Measurements from ENCODE around the gene LDLRAD4.

Gene LDLRAD4

DNA sequence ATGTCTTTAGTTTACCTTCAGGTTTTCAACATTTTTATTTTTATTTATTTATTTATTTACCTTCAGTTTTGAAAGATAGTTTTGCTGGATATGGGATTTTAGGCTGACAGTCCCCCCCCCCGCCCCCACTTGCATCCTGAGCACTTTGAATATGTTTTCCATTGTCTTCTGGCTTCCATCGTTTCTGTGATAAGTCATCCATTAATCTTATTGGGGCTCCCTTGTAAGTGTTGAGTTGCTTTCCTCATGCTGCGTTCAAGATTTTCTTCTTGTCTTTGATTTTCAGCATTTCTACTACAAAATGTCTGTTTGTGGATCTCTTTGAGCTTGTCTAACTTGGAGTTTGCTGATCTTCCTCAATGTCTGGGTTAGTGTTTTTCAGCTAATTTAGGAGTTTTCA is 19.4 kb upstream of the LDLRAD4 start:
- DNase-seq (ENCODE audit: extremely low spot score, insufficient read length, low read depth): no peak
- no peak for FAIRE-seq

GRCh38 chr18:13201292-13201691 is 17.3 kb upstream of the LDLRAD4 start:
- DNase-seq (ENCODE audit: extremely low spot score, insufficient read length, low read depth) (no peak), FAIRE-seq (no peak)

- FAIRE-seq: no peak
Observed at GRCh38 chr18:13202571-13202970, 16.0 kb upstream of the LDLRAD4 start.

DNA sequence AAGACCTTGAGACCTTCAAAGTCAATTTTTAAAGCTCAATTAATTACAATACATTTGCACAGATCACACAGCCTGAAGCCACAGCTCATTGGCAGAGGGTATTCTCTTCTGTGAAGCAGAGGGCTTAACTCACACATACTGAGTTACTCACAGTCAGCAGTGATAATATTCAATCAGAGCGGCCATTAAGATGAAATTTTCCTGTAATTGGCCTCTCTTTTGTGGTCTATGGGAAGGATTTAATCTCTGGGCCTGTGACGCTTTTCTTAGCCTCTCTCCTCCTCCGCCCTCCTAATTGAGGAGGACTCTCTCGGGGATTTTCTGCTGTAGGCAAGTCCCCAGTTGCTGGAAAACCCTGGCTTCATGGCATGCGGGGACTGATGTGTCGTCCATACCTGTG is 12.3 kb upstream of the LDLRAD4 start:
- DNase-seq (ENCODE audit: extremely low spot score, insufficient read length, low read depth) (no peak), FAIRE-seq (no peak)

More at GRCh38 chr18:13202571-13202970, 16.0 kb upstream of the LDLRAD4 start:
- DNase-seq (ENCODE audit: extremely low spot score, insufficient read length, low read depth): no peak

- DNase-seq (ENCODE audit: extremely low spot score, insufficient read length, low read depth): no peak
- no peak for FAIRE-seq
Observed at GRCh38 chr18:13207294-13207693, 11.3 kb upstream of the LDLRAD4 start.

- DNase-seq (ENCODE audit: extremely low spot score, insufficient read length, low read depth) (no peak), FAIRE-seq (no peak)
Observed at GRCh38 chr18:13211534-13211933, 7.0 kb upstream of the LDLRAD4 start.

DNA sequence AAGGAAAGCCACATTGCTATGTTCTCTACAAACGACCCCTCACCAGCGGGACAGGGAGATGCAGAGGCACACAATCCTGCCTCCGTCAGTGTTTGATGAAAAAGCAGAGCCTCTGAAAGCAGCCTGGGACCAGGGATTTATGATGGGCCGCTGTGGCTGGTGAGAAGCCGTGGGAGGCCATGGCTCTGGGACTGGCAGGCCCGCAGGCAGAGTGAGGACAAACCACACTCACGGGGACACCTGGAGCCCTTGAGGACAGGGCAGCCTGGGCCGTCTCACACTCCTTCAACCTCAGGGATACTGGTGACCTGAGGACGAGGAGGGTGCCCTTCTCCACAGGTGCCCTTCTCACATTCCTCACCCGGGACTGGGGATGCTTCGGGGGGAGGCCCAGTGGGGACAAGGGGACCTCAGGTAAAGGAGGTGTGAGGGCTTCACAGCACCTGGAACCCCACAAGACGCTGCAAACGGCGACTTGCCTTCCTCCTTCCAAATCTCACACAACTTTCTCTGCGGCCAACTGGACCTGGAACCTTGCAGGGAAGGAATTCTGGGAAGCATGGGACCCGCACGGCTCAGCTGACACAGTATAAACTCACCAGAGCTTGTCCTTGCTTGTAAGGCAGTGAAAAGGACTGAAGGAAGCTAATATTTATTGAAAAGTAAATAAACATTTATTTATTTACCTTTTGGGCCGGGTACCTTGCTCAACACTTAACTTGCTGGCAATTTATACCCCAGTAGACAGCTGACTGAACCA is 5.3 kb upstream of the LDLRAD4 start:
- no peak for FAIRE-seq
- no peak for DNase-seq (ENCODE audit: extremely low spot score, insufficient read length, low read depth)

DNA sequence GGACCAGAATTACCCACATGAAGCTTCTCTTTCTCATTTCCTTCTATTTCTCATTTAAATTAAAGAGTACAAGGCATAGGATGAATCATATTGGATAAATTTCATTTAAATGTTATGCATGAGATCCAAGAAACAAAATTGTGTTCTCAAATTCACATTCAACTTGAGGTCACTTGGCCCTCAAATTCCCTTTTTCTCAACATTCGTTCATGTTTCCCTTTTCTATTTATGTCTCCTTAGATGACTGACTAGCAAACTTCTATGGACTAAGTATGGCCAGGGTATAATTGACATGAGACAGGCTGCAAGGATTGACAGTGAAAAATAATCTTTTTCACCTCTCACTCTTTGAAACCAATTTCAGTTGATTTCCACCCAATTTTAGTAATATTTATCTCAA is 4.0 kb upstream of the LDLRAD4 start:
- DNase-seq (ENCODE audit: extremely low spot score, insufficient read length, low read depth): no peak

DNA sequence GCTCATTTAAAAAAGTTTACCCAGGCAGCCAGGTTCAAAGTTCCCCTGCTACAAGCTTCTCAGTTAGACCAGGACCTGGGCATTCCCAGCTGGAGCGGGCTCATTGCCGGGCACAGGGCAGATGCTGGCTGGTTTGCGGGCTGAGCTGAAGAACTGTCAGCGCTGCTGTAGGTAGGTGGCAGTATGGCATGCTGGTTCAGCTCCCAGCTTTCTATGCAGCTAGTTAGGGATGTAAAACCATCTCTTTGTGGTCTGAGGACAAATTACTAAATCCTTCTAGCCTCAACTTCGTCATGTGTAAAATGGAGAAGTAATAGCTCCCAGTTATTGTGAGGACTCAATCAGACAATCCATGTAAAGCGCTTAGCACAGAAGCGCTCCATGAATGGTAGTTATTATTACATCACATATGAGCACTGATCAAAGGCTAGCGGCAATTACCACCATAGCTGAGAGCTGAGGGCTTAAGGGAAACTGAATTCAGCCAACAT is 2.4 kb upstream of the LDLRAD4 start:
- peak; percentile 22 for DNase-seq (ENCODE audit: extremely low spot score, insufficient read length, low read depth)
- peak; percentile 82 for FAIRE-seq

More for the DNA sequence above, 4.0 kb upstream of the LDLRAD4 start:
- no peak for FAIRE-seq

DNA sequence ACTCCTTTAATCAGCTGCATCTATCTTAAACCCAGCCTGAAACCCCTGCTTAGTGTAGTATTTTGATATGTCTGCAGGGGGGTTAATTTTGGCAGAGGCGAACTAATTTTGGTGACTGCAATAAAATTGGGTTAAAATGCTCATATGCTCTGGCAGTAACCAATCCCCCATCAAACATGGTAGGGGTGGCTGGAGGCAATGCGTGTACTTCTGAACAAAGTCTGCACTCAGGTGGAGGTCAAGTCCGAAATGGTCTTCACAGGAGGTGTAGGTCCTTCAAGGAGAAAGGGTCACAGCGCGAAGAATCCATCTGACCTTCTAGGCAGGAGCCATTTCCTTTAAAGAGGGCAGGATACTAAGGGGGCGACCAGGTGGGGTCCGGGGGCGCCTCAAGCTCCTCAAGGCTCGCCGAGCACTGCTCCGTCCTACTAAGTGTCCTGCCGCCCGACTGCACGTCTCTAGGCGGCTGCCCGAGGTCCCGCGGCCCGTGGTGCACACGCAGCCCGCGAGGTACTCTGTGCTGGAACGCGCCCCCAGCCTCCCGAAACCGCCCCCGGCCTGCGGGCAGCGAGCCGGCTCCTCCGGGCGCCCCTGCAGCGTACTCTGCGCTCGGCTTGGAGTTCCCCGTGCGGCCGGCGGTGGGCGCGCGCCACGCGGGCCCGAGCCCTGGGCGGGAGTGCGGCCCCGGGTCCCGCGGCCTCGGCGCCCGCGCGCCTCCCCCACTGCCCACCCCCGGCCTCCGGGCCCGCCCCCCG is 1.7 kb upstream of the LDLRAD4 start:
- no peak for DNase-seq (ENCODE audit: extremely low spot score, insufficient read length, low read depth)
- FAIRE-seq: no peak

- DNase-seq (ENCODE audit: extremely low spot score, insufficient read length, low read depth) (peak; percentile 18), FAIRE-seq (no peak)
Observed at GRCh38 chr18:13217466-13217961, 1.0 kb upstream of the LDLRAD4 start.

DNA sequence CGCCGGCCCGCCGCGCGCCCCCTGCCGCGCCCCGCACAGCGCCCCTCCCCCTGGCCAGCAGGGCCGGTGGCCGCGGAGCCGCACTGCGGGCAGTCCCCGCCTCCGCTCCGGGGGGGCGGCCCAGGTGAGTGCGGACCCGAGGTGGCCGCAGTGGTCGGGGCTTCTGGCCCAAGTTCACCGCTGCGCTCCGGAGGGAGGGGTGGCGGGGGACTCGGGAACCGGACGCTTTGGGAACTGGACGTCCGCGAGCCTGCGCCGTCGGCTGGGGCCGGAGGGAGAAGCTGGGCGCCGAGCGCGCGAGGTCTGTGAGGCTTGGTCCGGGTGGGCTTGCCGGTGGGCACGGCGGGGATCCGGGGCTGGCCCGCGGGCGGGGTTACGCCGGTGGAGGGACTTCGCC is 591 bp upstream of the LDLRAD4 start:
- FAIRE-seq: no peak
- no peak for DNase-seq (ENCODE audit: extremely low spot score, insufficient read length, low read depth)

DNA sequence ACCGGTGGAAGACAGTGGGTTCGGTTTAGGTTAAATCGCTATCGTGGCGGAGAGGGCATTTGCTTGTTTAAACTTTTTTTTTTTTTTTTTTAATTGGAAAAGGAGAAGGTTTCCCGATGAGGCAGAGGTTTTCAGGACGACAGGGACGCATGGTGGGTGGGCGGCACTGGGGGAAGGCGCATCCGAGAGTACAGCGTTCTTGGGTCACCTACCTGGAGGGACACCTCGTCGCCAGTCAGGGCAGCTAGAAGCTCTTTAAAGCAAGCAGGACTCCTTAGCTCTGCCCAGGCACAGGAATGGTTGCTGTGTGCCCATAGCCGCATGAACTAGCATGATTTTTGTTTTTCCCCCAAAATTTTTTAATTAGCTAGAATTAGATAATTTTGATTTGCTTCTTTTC is 437 bp downstream of the LDLRAD4 start:
- no peak for DNase-seq (ENCODE audit: extremely low spot score, insufficient read length, low read depth)
- FAIRE-seq: no peak

GRCh38 chr18:13219593-13220159 is 1.1 kb downstream of the LDLRAD4 start:
- DNase-seq (ENCODE audit: extremely low spot score, insufficient read length, low read depth) (no peak), FAIRE-seq (no peak)

DNA sequence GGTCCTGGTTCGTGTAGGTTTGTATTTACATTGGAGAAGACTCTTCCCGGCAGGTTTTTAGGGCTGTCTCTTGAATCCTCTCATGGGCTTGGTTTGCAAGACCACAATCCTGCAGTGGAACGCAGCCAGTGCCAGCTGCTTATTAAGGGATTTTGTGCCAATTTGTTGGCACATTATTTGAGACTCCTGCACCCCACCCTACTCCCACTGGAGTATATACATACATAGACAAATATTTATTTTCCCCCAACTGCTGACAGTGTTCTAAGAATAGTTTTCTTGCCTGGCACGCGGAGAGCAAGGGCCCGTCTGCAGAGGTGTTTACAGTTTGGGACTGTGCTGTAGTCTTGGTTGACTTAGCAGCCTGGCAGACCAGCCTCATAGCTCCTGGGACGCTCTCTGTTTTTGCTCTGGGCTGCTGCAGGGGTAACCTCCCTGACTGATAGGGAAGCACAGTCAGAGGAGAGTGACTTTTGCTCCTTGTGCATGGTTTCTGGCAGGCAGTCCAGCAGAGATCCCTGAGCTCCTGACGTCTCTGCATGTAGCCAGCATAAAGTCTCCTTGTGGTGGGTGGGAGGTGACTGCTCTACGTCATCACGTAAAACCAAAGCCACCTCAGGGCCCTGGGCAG is 1.9 kb downstream of the LDLRAD4 start:
- DNase-seq (ENCODE audit: extremely low spot score, insufficient read length, low read depth) (no peak), FAIRE-seq (no peak)

GRCh38 chr18:13221869-13222855 is 3.6 kb downstream of the LDLRAD4 start:
- DNase-seq (ENCODE audit: extremely low spot score, insufficient read length, low read depth): no peak
- FAIRE-seq: no peak

DNA sequence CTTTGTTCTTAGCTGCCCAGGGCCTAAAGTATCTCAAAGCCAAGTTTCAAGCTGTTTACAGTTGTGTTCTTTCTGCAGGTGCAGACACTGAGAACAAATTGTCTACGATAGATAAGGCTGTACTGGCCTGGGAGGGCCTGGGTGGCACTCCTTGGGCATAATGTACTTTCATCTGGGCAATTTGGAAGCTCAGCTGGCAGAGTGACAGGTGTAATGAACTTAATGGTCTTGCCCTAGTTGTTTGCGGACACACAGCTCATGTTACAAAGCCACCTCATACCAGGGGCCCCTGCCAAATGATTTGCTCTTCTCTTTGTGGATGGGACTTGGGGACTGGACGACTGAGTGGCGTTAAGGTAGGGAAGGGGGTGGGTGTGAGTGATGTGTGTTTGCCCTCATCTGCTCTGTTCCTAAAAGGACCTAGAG is 4.3 kb downstream of the LDLRAD4 start:
- FAIRE-seq (no peak), DNase-seq (ENCODE audit: extremely low spot score, insufficient read length, low read depth) (no peak)

DNA sequence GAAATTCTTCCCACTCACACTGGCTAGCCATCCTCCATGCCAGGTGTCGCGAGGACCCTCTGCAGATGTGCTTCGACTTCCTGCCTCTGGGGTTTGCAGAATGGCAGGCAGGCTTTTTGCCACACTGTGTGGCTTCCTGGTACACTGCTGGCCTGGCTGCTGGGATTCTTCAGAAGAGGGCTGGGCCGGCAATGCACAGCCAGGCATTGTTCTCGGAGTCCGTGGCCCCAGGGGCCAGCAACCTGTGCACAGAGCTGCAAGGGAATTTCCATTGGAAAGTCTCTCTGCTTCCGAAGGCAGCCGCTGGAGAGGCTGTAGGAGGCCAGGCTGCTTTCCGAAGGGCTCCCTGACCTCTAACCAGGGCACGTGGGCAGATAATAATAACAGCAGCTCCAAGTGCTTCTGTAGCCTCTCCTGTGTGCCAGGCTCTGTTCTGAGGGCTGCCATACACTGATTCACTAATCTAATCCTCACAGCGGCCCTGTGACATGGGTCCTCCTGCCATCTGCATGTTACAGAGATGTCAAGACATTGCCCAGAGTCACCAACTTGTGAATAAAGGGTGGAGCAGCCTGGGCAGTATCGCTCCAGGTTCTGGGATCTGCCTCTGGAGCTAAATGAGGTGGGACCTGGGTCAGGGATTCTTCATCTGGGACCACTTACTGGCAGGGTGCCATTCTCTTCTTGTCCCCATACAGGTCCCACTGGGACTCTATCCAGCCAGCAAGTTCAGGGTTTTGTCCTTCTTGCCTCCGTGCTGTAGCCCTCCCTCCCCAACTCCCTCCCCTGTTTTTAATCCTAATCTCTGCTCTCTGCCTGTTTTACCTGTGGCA is 5.0 kb downstream of the LDLRAD4 start:
- no peak for DNase-seq (ENCODE audit: extremely low spot score, insufficient read length, low read depth)
- FAIRE-seq: no peak

All from GM18507 (cell line).